MCF 10A (cell line): Measurements from ENCODE around the gene XRCC1. TPM values are rescaled to one million over a fixed set of nuclear protein-coding genes. Genes with fewer than 3 reads are reported as not detected.

Source experiments
- BruUV-seq: library from RNA; stranded (reverse); fragments of 400-500 nt; replicated peaks from 2 replicates; lab custom pipeline; 2021; lab: Mats Ljungman, UMichigan
- CTCF ChIA-PET: fragments of 300-600 bp; sonication (Branson Sonifier 250); formaldehyde crosslinking; extraction: SDS; loops from one replicate; lab custom pipeline; 2021; ENCODE audit warnings: antibody characterized with exemption, inconsistent platforms; lab: Yijun Ruan, JAX
- POLR2A ChIA-PET: fragments of 300-600, 350-650 bp; sonication (Branson Sonifier 250); formaldehyde crosslinking; extraction: SDS; loops from one replicate; lab custom pipeline; 2020; ENCODE audit warnings: antibody characterized with exemption, inconsistent platforms; lab: Yijun Ruan, JAX
- DNase-seq: peaks from one replicate; pipeline ENCODE4 v3.0.0-alpha.2; 2018; ENCODE audit not compliant: unreplicated experiment
- H3K27ac Mint-ChIP-seq: one replicate; pipeline ENCODE4 v1.8.0; 2022; ENCODE audit warnings: mild to moderate bottlenecking, low read depth, mixed read lengths; ENCODE audit not compliant: unreplicated experiment
- H3K27me3 Mint-ChIP-seq: one replicate; pipeline ENCODE4 v1.8.0; 2022; ENCODE audit warnings: mixed read lengths; ENCODE audit not compliant: insufficient read depth, unreplicated experiment
- H3K36me3 Mint-ChIP-seq: one replicate; pipeline ENCODE4 v1.8.0; 2022; ENCODE audit warnings: mild to moderate bottlenecking, moderate library complexity, mixed read lengths; ENCODE audit not compliant: insufficient read depth, unreplicated experiment
- H3K4me1 Mint-ChIP-seq: one replicate; pipeline ENCODE4 v1.8.0; 2022; ENCODE audit warnings: mixed read lengths; ENCODE audit not compliant: insufficient read depth, unreplicated experiment
- H3K4me3 Mint-ChIP-seq: one replicate; pipeline ENCODE4 v1.8.0; 2022; ENCODE audit warnings: mild to moderate bottlenecking, moderate library complexity, mixed read lengths; ENCODE audit not compliant: unreplicated experiment
- H3K9me3 Mint-ChIP-seq: one replicate; pipeline ENCODE4 v1.8.0; 2022; ENCODE audit warnings: mixed read lengths; ENCODE audit not compliant: unreplicated experiment
- intact Hi-C: fragments of 100-400 bp; cut with micrococcal nuclease; formaldehyde crosslinking; loops from 2 replicates; pipeline ENCODE4 v1.14.1; 2022
- total RNA-seq: library from RNA; stranded (reverse); gene quantifications from 2 replicates; pipeline ENCODE4 v1.2.3, GENCODE V29; 2022
- TF ChIP-seq, protein P1 (sequence below): fragments of 200-600 bp; IDR thresholded peaks from one replicate; pipeline ENCODE4 v1.8.0; 2022; ENCODE audit warnings: antibody characterized with exemption, mild to moderate bottlenecking; ENCODE audit not compliant: unreplicated experiment

The XRCC1 gene
- total RNA-seq, 1 experiment from 2014 or later: 20.6 TPM

DNA sequence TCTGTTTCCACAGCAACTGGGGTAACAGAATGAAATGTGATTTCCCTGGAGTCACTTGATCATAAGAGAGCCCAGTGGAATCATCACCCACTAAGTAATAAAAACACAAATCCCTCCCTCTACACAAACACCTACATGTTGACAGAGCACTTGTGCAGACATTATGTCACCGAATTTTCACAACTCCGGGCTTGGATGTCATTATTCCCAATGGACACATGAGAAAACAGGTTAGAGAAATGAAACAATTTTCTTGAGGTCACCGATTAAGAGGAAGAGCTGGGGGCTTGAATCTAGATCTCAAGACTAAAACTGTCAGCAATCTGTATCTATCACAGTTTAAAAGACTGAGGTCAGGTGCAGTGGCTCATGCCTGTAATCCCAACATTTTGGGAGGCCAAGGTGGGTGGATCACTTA, 3.1 kb downstream of the XRCC1 start:
- H3K4me1 Mint-ChIP-seq: peaks cover 16% of the 10 kb centered on the region
- CTCF ChIA-PET: interaction anchor here (1.3 to 1.6 kb wide), 2 partner anchors 14 to 17 kb away, joined by 3 to 4 read pairs; no protein-coding TSS in a partner anchor
- TF ChIP-seq, protein P1, sequence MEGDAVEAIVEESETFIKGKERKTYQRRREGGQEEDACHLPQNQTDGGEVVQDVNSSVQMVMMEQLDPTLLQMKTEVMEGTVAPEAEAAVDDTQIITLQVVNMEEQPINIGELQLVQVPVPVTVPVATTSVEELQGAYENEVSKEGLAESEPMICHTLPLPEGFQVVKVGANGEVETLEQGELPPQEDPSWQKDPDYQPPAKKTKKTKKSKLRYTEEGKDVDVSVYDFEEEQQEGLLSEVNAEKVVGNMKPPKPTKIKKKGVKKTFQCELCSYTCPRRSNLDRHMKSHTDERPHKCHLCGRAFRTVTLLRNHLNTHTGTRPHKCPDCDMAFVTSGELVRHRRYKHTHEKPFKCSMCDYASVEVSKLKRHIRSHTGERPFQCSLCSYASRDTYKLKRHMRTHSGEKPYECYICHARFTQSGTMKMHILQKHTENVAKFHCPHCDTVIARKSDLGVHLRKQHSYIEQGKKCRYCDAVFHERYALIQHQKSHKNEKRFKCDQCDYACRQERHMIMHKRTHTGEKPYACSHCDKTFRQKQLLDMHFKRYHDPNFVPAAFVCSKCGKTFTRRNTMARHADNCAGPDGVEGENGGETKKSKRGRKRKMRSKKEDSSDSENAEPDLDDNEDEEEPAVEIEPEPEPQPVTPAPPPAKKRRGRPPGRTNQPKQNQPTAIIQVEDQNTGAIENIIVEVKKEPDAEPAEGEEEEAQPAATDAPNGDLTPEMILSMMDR: no peak
- H3K4me3 Mint-ChIP-seq: no peak overlapping the region
- H3K9me3 Mint-ChIP-seq: no peaks in the 10 kb centered on the region
- POLR2A ChIA-PET: interaction anchor here (1.6 kb wide), 1 partner anchor 96 kb away, joined by 3 read pairs; no protein-coding TSS in a partner anchor
- no TSS peak for BruUV-seq
- intact Hi-C loops: no loop called here
- no peak for DNase-seq
- H3K27me3 Mint-ChIP-seq: no peaks in the 10 kb centered on the region
- peaks cover 14% of the 10 kb centered on the region for H3K36me3 Mint-ChIP-seq
- peak overlapping the region; percentile 54 for H3K27ac Mint-ChIP-seq

DNA sequence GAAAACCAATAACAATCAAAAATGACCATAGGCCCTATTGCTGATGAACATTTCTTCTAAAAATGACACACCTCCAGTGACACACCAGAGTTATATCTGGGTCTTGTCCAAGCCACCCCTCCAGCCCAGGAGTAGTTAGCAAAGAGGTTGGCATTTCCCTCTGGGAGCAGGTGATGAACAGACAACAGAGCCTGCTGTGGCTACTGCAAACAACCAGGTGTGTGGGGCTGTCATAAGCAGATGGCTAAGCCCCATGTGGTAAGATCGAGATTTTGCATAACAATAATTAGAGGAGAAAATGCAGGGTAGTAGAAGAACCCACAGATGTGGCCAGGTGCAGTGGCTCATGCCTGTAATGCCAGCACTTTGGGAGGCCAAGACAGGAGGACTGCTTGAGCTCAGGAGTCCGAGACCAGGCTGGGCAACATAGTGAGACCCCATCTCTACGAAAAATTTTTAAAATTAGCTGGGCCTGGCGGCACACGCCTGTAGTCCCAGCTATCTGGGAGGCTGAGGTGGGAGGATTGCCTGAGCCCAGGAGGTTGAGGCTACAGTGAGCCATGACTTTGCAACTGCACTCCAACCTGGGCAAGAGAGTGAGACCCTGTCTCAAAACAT, 5.0 kb downstream of the XRCC1 start:
- intact Hi-C loops: no loop called here
- CTCF ChIA-PET: interaction anchor here (0.6 to 1.4 kb wide), 4 partner anchors 15 to 82 kb away, joined by 3 to 9 read pairs (median 6); no protein-coding TSS in a partner anchor
- no peak overlapping the region for H3K27ac Mint-ChIP-seq

DNA sequence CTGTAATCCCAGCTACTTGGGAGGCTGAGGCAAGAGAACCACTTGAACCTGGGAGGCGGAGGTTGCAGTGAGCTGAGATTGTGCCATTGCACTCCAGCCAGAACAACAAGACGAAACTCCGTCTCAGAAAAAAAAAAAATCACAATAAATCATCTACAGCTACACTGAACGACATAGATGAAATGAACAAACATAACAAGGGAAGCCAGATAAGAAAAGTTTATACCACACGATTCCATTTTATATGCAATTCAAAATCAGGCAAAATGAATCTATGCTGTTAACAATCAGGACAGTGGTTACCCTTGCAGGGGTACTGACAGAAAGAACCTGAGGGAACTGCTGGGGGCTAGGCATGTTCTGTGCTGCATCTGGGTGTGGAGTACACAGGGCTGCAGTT, 5.7 kb downstream of the XRCC1 start:
- Mint-ChIP-seq H3K27ac (no peak overlapping the region), H3K4me3 (no peak overlapping the region), H3K27me3 (no peaks in the 10 kb centered on the region), H3K4me1 (peaks cover 16% of the 10 kb centered on the region), H3K36me3 (peaks cover 12% of the 10 kb centered on the region), H3K9me3 (no peaks in the 10 kb centered on the region)
- DNase-seq: no peak
- TF ChIP-seq, protein P1: no peak
- POLR2A ChIA-PET: interaction anchor here (0.7 to 1.9 kb wide), 2 partner anchors 27 to 96 kb away, joined by 4 read pairs; partner anchors contain the start of genes IRGQ and ZNF576
- CTCF ChIA-PET: interaction anchor here (0.6 to 1.4 kb wide), 4 partner anchors 15 to 83 kb away, joined by 3 to 9 read pairs (median 4); no protein-coding TSS in a partner anchor
- no TSS peak for BruUV-seq
- intact Hi-C loops: no loop called here

More for the DNA sequence above, 5.0 kb downstream of the XRCC1 start:
- H3K27me3 Mint-ChIP-seq: no peaks in the 10 kb centered on the region
- DNase-seq: peak; percentile 36
- H3K4me1 Mint-ChIP-seq: peaks cover 16% of the 10 kb centered on the region
- no peaks in the 10 kb centered on the region for H3K9me3 Mint-ChIP-seq
- H3K4me3 Mint-ChIP-seq: no peak overlapping the region
- peaks cover 12% of the 10 kb centered on the region for H3K36me3 Mint-ChIP-seq
- TF ChIP-seq, protein P1: no peak
- BruUV-seq: no TSS peak
- POLR2A ChIA-PET: interaction anchor here (1.9 kb wide), 1 partner anchor 26 kb away, joined by 4 read pairs; the partner anchor contains the start of genes IRGQ and ZNF576

DNA sequence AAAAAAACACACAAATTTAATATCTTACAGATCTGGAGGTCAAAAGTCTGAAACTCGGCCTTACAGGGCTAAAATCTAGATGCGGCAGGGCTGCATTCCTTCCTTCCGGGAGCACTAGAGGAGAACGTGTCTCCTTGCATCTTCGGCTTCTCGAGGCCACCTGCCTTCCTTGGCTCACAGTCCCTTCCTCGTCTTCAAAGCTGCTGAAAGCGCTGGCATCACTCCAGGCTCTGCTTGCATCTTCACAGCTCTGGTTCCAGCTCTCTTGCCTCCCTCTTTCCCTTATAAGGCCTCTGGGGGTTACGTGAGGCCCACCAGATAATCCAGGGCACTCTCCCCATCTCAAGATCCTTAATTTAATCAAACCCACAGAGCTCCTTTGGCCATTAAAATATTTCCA, 10.5 kb downstream of the XRCC1 start:
- intact Hi-C loops: no loop called here
- Mint-ChIP-seq H3K4me3 (no peak overlapping the region), H3K9me3 (no peaks in the 10 kb centered on the region), H3K36me3 (peaks cover 15% of the 10 kb centered on the region), H3K4me1 (peaks cover 6% of the 10 kb centered on the region), H3K27me3 (no peaks in the 10 kb centered on the region), H3K27ac (no peak overlapping the region)
- POLR2A ChIA-PET: interaction anchor here (1.2 kb wide), 2 partner anchors 9 to 31 kb away, joined by 3 read pairs; partner anchors contain the start of genes IRGQ and ZNF576
- TF ChIP-seq, protein P1: no peak
- DNase-seq: no peak
- no TSS peak for BruUV-seq
- CTCF ChIA-PET: interaction anchor here (0.7 to 1.6 kb wide), 5 partner anchors 9 to 96 kb away, joined by 3 to 8 read pairs (median 4); no protein-coding TSS in a partner anchor
